ENCODE data around the gene C3orf70.

The C3orf70 gene

GRCh38 chr3:185152410-185153170 lies at the start of gene C3orf70:
Gene C3orf70, minus strand, starts transcription at chr3:185153060. Its CDS starts 237 bp downstream, at chr3:185152823.
- H3K27me3 ChIP-seq (ENCODE audit: low read depth, low read length) = no peaks in the 10 kb centered on the region

GRCh38 chr3:185200639-185201038 lies 47.8 kb upstream of the C3orf70 start:
- peaks cover 0 to 6% of the 10 kb centered on the region in 2 donors for H3K36me3 ChIP-seq (ENCODE audit: control insufficient read depth in 1 of 2, insufficient read depth in 2 of 2, low read length in 2 of 2)
- H3K4me3 ChIP-seq (ENCODE audit: low read depth in 1 of 2, low read length in 2 of 2) = no peak overlapping the region
- no peaks in the 10 kb centered on the region for H3K9me3 ChIP-seq (ENCODE audit: control insufficient read depth in 1 of 2, low read length in 2 of 2)
- no peak overlapping the region for H3K27ac ChIP-seq (ENCODE audit: low read length)
- no peaks in the 10 kb centered on the region for H3K4me1 ChIP-seq (ENCODE audit: control insufficient read depth in 1 of 2, insufficient read depth in 2 of 2, low read length in 2 of 2)
- H3K27me3 ChIP-seq (ENCODE audit: low read depth, low read length) = no peaks in the 10 kb centered on the region

More at GRCh38 chr3:185152410-185153170, at the start of gene C3orf70:
- H3K9me3 ChIP-seq (ENCODE audit: control insufficient read depth in 1 of 2, low read length in 2 of 2) = no peaks in the 10 kb centered on the region
- H3K4me1 ChIP-seq (ENCODE audit: control insufficient read depth in 1 of 2, insufficient read depth in 2 of 2, low read length in 2 of 2) = peaks cover 0 to 16% of the 10 kb centered on the region in 2 donors
- peak within 1 kb of the TSS; percentile 84 to 86 for H3K4me3 ChIP-seq (ENCODE audit: low read depth in 1 of 2, low read length in 2 of 2)
- H3K36me3 ChIP-seq (ENCODE audit: control insufficient read depth in 1 of 2, insufficient read depth in 2 of 2, low read length in 2 of 2) = no peaks in the 10 kb centered on the region
- H3K27ac ChIP-seq (ENCODE audit: low read length) = peak within 1 kb of the TSS; percentile 78

GRCh38 chr3:185199671-185200070 lies 46.8 kb upstream of the C3orf70 start:
- Histone ChIP-seq H3K27ac (ENCODE audit: low read length) (no peak overlapping the region), H3K9me3 (ENCODE audit: control insufficient read depth in 1 of 2, low read length in 2 of 2) (no peaks in the 10 kb centered on the region), H3K4me1 (ENCODE audit: control insufficient read depth in 1 of 2, insufficient read depth in 2 of 2, low read length in 2 of 2) (no peaks in the 10 kb centered on the region), H3K36me3 (ENCODE audit: control insufficient read depth in 1 of 2, insufficient read depth in 2 of 2, low read length in 2 of 2) (peaks cover 0 to 6% of the 10 kb centered on the region in 2 donors), H3K4me3 (ENCODE audit: low read depth in 1 of 2, low read length in 2 of 2) (no peak overlapping the region), H3K27me3 (ENCODE audit: low read depth, low read length) (no peaks in the 10 kb centered on the region)

- H3K4me3 ChIP-seq (ENCODE audit: low read depth in 1 of 2, low read length in 2 of 2) = no peak overlapping the region
- H3K27ac ChIP-seq (ENCODE audit: low read length) = no peak overlapping the region
- peaks cover 0 to 6% of the 10 kb centered on the region in 2 donors for H3K36me3 ChIP-seq (ENCODE audit: control insufficient read depth in 1 of 2, insufficient read depth in 2 of 2, low read length in 2 of 2)
- no peaks in the 10 kb centered on the region for H3K4me1 ChIP-seq (ENCODE audit: control insufficient read depth in 1 of 2, insufficient read depth in 2 of 2, low read length in 2 of 2)
- H3K9me3 ChIP-seq (ENCODE audit: control insufficient read depth in 1 of 2, low read length in 2 of 2) = no peaks in the 10 kb centered on the region
- no peaks in the 10 kb centered on the region for H3K27me3 ChIP-seq (ENCODE audit: low read depth, low read length)
These were observed 46.3 kb upstream of the C3orf70 start for GRCh38 chr3:185199206-185199605.

GRCh38 chr3:185197068-185197467 lies 44.2 kb upstream of the C3orf70 start:
- H3K4me3 ChIP-seq (ENCODE audit: low read depth in 1 of 2, low read length in 2 of 2) = no peak overlapping the region
- H3K9me3 ChIP-seq (ENCODE audit: control insufficient read depth in 1 of 2, low read length in 2 of 2) = no peaks in the 10 kb centered on the region
- no peaks in the 10 kb centered on the region for H3K4me1 ChIP-seq (ENCODE audit: control insufficient read depth in 1 of 2, insufficient read depth in 2 of 2, low read length in 2 of 2)
- H3K36me3 ChIP-seq (ENCODE audit: control insufficient read depth in 1 of 2, insufficient read depth in 2 of 2, low read length in 2 of 2) = peaks cover 0 to 18% of the 10 kb centered on the region in 2 donors
- H3K27ac ChIP-seq (ENCODE audit: low read length) = no peak overlapping the region
- H3K27me3 ChIP-seq (ENCODE audit: low read depth, low read length) = no peaks in the 10 kb centered on the region

- no peaks in the 10 kb centered on the region for H3K4me1 ChIP-seq (ENCODE audit: control insufficient read depth in 1 of 2, insufficient read depth in 2 of 2, low read length in 2 of 2)
These were observed 42.8 kb upstream of the C3orf70 start for GRCh38 chr3:185195652-185196051.

GRCh38 chr3:185188816-185189215 lies 36.0 kb upstream of the C3orf70 start:
- no peak overlapping the region for H3K4me3 ChIP-seq (ENCODE audit: low read depth in 1 of 2, low read length in 2 of 2)
- H3K4me1 ChIP-seq (ENCODE audit: control insufficient read depth in 1 of 2, insufficient read depth in 2 of 2, low read length in 2 of 2) = no peaks in the 10 kb centered on the region
- no peaks in the 10 kb centered on the region for H3K9me3 ChIP-seq (ENCODE audit: control insufficient read depth in 1 of 2, low read length in 2 of 2)
- H3K27me3 ChIP-seq (ENCODE audit: low read depth, low read length) = no peaks in the 10 kb centered on the region
- H3K36me3 ChIP-seq (ENCODE audit: control insufficient read depth in 1 of 2, insufficient read depth in 2 of 2, low read length in 2 of 2) = peaks cover 0 to 12% of the 10 kb centered on the region in 2 donors
- H3K27ac ChIP-seq (ENCODE audit: low read length) = no peak overlapping the region

More at GRCh38 chr3:185195652-185196051, 42.8 kb upstream of the C3orf70 start:
- peaks cover 0 to 12% of the 10 kb centered on the region in 2 donors for H3K36me3 ChIP-seq (ENCODE audit: control insufficient read depth in 1 of 2, insufficient read depth in 2 of 2, low read length in 2 of 2)
- no peaks in the 10 kb centered on the region for H3K27me3 ChIP-seq (ENCODE audit: low read depth, low read length)
- H3K27ac ChIP-seq (ENCODE audit: low read length) = no peak overlapping the region
- no peak overlapping the region for H3K4me3 ChIP-seq (ENCODE audit: low read depth in 1 of 2, low read length in 2 of 2)
- no peaks in the 10 kb centered on the region for H3K9me3 ChIP-seq (ENCODE audit: control insufficient read depth in 1 of 2, low read length in 2 of 2)

- Histone ChIP-seq H3K4me3 (ENCODE audit: low read depth in 1 of 2, low read length in 2 of 2) (no peak overlapping the region), H3K4me1 (ENCODE audit: control insufficient read depth in 1 of 2, insufficient read depth in 2 of 2, low read length in 2 of 2) (no peaks in the 10 kb centered on the region), H3K36me3 (ENCODE audit: control insufficient read depth in 1 of 2, insufficient read depth in 2 of 2, low read length in 2 of 2) (peaks cover 0 to 3% of the 10 kb centered on the region in 2 donors)
These were observed 34.5 kb upstream of the C3orf70 start for GRCh38 chr3:185187391-185187790.

GRCh38 chr3:185176750-185177359 lies 24.0 kb upstream of the C3orf70 start:
- Histone ChIP-seq H3K27me3 (ENCODE audit: low read depth, low read length) (no peaks in the 10 kb centered on the region), H3K36me3 (ENCODE audit: control insufficient read depth in 1 of 2, insufficient read depth in 2 of 2, low read length in 2 of 2) (no peaks in the 10 kb centered on the region), H3K9me3 (ENCODE audit: control insufficient read depth in 1 of 2, low read length in 2 of 2) (no peaks in the 10 kb centered on the region), H3K4me1 (ENCODE audit: control insufficient read depth in 1 of 2, insufficient read depth in 2 of 2, low read length in 2 of 2) (peaks cover 4 to 7% of the 10 kb centered on the region in 2 donors), H3K4me3 (ENCODE audit: low read depth in 1 of 2, low read length in 2 of 2) (no peak overlapping the region), H3K27ac (ENCODE audit: low read length) (no peak overlapping the region)

More at GRCh38 chr3:185187391-185187790, 34.5 kb upstream of the C3orf70 start:
- Histone ChIP-seq H3K27me3 (ENCODE audit: low read depth, low read length) (no peaks in the 10 kb centered on the region), H3K9me3 (ENCODE audit: control insufficient read depth in 1 of 2, low read length in 2 of 2) (no peaks in the 10 kb centered on the region), H3K27ac (ENCODE audit: low read length) (no peak overlapping the region)

GRCh38 chr3:185175370-185175987 lies 22.6 kb upstream of the C3orf70 start:
- Histone ChIP-seq H3K4me1 (ENCODE audit: control insufficient read depth in 1 of 2, insufficient read depth in 2 of 2, low read length in 2 of 2) (peaks cover 4 to 7% of the 10 kb centered on the region in 2 donors), H3K4me3 (ENCODE audit: low read depth in 1 of 2, low read length in 2 of 2) (peak overlapping the region in 1 of 2 donors; percentile 5), H3K27me3 (ENCODE audit: low read depth, low read length) (no peaks in the 10 kb centered on the region), H3K27ac (ENCODE audit: low read length) (peak overlapping the region; percentile 89), H3K9me3 (ENCODE audit: control insufficient read depth in 1 of 2, low read length in 2 of 2) (no peaks in the 10 kb centered on the region), H3K36me3 (ENCODE audit: control insufficient read depth in 1 of 2, insufficient read depth in 2 of 2, low read length in 2 of 2) (no peaks in the 10 kb centered on the region)
